ENCODE measurements around the gene CAPN3. TPM values are rescaled to one million over a fixed set of nuclear protein-coding genes. Genes with fewer than 3 reads are reported as not detected.
"Not testable (repeated sequence)": the region's sequence is repeated elsewhere in the genome, so short reads cannot be mapped to it uniquely, and the experiment has no call there.

The CAPN3 gene
- total RNA-seq, 1 donor from 2014 or later: 13.7 TPM

DNA sequence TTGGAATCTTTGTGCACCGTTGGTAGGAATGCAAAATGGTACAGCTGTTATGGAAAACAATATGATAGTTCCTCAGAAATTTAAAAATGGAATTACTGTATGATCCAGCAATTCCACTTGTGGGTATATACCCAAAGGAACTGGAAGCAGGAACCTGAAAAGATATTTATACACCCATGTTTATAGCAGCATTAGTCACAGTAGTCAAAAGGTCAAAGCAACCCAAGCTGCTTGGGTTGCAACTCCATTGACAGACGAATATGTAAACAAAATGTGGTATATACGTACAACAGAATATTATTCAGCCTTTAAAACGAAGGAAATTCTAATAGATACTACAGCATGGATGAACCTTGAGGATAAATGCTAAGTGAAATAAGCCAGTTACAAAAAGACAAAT lies 35.0 kb upstream of the CAPN3 start:
- Mint-ChIP-seq H3K4me3 (no peak overlapping the region), H3K36me3 (peaks cover 42% of the 10 kb centered on the region), H3K27ac (no peak overlapping the region), H3K9me3 (no peaks in the 10 kb centered on the region), H3K27me3 (ENCODE audit: low read depth) (no peaks in the 10 kb centered on the region), H3K4me1 (no peaks in the 10 kb centered on the region)
- DNase-seq (ENCODE audit: low spot score in 2 of 2, unreplicated experiment in 2 of 2): no peak
- TF ChIP-seq, protein P1, sequence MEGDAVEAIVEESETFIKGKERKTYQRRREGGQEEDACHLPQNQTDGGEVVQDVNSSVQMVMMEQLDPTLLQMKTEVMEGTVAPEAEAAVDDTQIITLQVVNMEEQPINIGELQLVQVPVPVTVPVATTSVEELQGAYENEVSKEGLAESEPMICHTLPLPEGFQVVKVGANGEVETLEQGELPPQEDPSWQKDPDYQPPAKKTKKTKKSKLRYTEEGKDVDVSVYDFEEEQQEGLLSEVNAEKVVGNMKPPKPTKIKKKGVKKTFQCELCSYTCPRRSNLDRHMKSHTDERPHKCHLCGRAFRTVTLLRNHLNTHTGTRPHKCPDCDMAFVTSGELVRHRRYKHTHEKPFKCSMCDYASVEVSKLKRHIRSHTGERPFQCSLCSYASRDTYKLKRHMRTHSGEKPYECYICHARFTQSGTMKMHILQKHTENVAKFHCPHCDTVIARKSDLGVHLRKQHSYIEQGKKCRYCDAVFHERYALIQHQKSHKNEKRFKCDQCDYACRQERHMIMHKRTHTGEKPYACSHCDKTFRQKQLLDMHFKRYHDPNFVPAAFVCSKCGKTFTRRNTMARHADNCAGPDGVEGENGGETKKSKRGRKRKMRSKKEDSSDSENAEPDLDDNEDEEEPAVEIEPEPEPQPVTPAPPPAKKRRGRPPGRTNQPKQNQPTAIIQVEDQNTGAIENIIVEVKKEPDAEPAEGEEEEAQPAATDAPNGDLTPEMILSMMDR (IDR thresholded peaks at IDR 0.05; ENCODE audit: unreplicated experiment): no peak

DNA sequence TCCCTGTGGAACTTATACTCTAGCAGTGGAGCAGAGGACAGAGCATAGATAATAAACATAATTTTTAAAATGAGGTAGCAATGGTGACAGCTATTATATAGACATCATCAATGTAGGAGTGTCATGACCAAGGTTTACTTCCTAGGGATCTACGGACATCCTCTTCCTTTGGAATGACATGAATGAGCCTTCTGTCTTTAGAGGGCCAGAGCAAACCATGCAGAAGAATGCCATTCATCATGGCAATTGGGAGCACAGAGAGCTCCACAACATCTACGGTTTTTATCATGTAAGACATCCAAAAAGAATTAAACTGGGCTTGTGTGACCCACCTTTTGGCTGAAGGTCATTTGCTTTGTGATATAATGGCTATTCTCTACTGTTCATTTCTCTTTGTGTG lies 30.1 kb upstream of the CAPN3 start:
- Mint-ChIP-seq H3K4me1 (no peaks in the 10 kb centered on the region), H3K9me3 (no peaks in the 10 kb centered on the region), H3K27ac (no peak overlapping the region), H3K4me3 (no peak overlapping the region), H3K27me3 (ENCODE audit: low read depth) (no peaks in the 10 kb centered on the region), H3K36me3 (peaks cover 21% of the 10 kb centered on the region)
- DNase-seq (ENCODE audit: low spot score in 2 of 2, unreplicated experiment in 2 of 2): no peak
- TF ChIP-seq, protein P1 (IDR thresholded peaks at IDR 0.05; ENCODE audit: unreplicated experiment): no peak

DNA sequence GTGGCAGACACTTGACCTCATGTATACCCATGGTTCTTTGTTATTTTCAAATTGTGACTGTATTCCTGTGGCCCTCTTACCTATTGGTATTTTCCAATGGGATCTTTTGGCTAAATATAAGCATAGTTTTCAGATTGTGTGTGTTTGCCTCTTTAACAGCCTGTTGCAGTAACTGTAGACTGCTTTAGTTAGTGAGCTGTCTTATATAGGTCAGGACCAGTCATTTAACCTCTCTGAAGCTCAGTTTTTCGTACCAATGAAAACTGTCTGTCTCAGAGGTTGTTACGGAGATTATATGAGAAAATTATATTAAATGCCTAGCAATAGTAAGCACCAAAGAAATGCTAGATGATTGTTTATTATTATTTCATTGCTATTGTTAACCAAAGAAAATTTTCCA lies 29.3 kb upstream of the CAPN3 start:
- Mint-ChIP-seq H3K27ac (no peak overlapping the region), H3K36me3 (peaks cover 20% of the 10 kb centered on the region), H3K27me3 (ENCODE audit: low read depth) (no peaks in the 10 kb centered on the region), H3K9me3 (peaks cover 4% of the 10 kb centered on the region), H3K4me1 (no peaks in the 10 kb centered on the region), H3K4me3 (no peak overlapping the region)
- DNase-seq (ENCODE audit: low spot score in 2 of 2, unreplicated experiment in 2 of 2): no peak
- TF ChIP-seq, protein P1 (IDR thresholded peaks at IDR 0.05; ENCODE audit: unreplicated experiment): no peak

DNA sequence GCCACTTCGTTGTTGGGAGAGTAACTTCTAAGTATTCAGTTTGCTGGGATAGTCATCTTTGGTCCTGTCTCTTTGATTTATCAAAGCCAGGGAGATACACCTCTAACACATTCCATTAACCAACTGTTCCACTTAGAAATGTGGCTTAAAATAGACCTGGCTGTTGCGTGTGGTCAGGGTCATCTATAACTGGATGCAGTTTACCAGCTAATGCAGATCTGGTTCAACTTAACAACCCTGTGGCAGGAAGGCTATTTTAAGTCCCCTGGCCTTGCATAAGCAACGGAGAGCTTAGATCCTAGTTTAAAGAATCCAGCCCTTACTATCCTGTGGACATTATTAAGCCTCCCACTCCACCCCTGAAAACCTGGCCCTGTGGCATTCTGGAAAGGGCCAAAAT lies 28.1 kb upstream of the CAPN3 start:
- Mint-ChIP-seq H3K27me3 (ENCODE audit: low read depth) (no peaks in the 10 kb centered on the region), H3K4me3 (no peak overlapping the region), H3K36me3 (peaks cover 32% of the 10 kb centered on the region), H3K4me1 (no peaks in the 10 kb centered on the region), H3K27ac (no peak overlapping the region), H3K9me3 (peaks cover 17% of the 10 kb centered on the region)
- TF ChIP-seq, protein P1 (IDR thresholded peaks at IDR 0.05; ENCODE audit: unreplicated experiment): no peak
- no peak for DNase-seq (ENCODE audit: low spot score in 2 of 2, unreplicated experiment in 2 of 2)

- no peak for DNase-seq (ENCODE audit: low spot score in 2 of 2, unreplicated experiment in 2 of 2)
- Mint-ChIP-seq H3K4me1 (no peaks in the 10 kb centered on the region), H3K9me3 (peaks cover 23% of the 10 kb centered on the region), H3K27me3 (ENCODE audit: low read depth) (no peaks in the 10 kb centered on the region), H3K27ac (no peak overlapping the region), H3K36me3 (peaks cover 31% of the 10 kb centered on the region), H3K4me3 (no peak overlapping the region)
- TF ChIP-seq, protein P1 (IDR thresholded peaks at IDR 0.05; ENCODE audit: unreplicated experiment): no peak
Observed at GRCh38 chr15:42332331-42332730, 27.0 kb upstream of the CAPN3 start.

DNA sequence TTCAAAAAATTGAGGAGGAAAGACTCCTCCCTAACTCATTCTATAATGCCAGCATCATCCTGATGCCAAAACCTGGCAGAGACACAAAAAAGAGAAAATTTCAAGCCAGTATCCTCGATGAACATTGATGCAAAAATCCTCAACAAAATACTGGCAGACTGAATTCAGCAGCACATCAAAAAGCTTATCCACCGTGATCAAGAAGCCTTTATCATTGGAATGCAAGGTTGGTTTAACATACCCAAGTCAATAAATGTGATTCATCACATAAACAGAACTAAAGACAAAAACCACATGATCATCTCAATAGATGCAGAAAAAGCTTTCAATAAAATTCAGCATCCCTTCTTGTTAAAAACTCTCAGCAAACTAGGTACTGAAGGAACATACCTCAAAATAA lies 24.2 kb upstream of the CAPN3 start:
- Mint-ChIP-seq H3K9me3 (peaks cover 23% of the 10 kb centered on the region), H3K36me3 (peaks cover 28% of the 10 kb centered on the region), H3K4me3 (no peak overlapping the region), H3K4me1 (peaks cover 3% of the 10 kb centered on the region), H3K27me3 (ENCODE audit: low read depth) (no peaks in the 10 kb centered on the region), H3K27ac (no peak overlapping the region)
- no peak for DNase-seq (ENCODE audit: low spot score in 2 of 2, unreplicated experiment in 2 of 2)
- TF ChIP-seq, protein P1 (IDR thresholded peaks at IDR 0.05; ENCODE audit: unreplicated experiment): no peak

- H3K27me3 Mint-ChIP-seq (ENCODE audit: low read depth); DNase-seq (ENCODE audit: low spot score in 2 of 2, unreplicated experiment in 2 of 2); H3K27ac Mint-ChIP-seq; H3K4me1 Mint-ChIP-seq; H3K4me3 Mint-ChIP-seq: not testable (repeated sequence)
- H3K36me3 Mint-ChIP-seq: peaks cover 28% of the 10 kb centered on the region
- peaks cover 23% of the 10 kb centered on the region for H3K9me3 Mint-ChIP-seq
Observed at GRCh38 chr15:42336650-42337049, 22.7 kb upstream of the CAPN3 start.

- Mint-ChIP-seq H3K9me3 (peaks cover 23% of the 10 kb centered on the region), H3K36me3 (peaks cover 28% of the 10 kb centered on the region)
- not testable (repeated sequence) for H3K4me3 Mint-ChIP-seq; H3K4me1 Mint-ChIP-seq; H3K27me3 Mint-ChIP-seq (ENCODE audit: low read depth); H3K27ac Mint-ChIP-seq; DNase-seq (ENCODE audit: low spot score in 2 of 2, unreplicated experiment in 2 of 2)
Observed at GRCh38 chr15:42337104-42337503, 22.2 kb upstream of the CAPN3 start.

Data from mesothelial cell of epicardium (in vitro differentiated cells).